WTC11 (cell line): Measurements from ENCODE around the gene ZDHHC18. TPM values are rescaled to one million over a fixed set of nuclear protein-coding genes. Genes with fewer than 3 reads are reported as not detected.
A peak's percentile ranks its signal among the peaks of the same experiment; 100 is the strongest.

ENCODE experiments used
- ATAC-seq: fragments of 200-7000 bp; cut with Tn5 transposase; 2 replicates; pipeline ENCODE4 v1.10.0; 2021; ENCODE audit warnings: mild to moderate bottlenecking, moderate library complexity
- CTCF ChIA-PET: fragments of 300-600 bp; sonication (Branson Sonifier 250); formaldehyde crosslinking; loops from one replicate; lab custom pipeline; 2021; ENCODE audit warnings: antibody characterized with exemption; lab: Charles Lee
- POLR2A ChIA-PET: fragments of 350-600 bp; sonication (Branson Sonifier 250); formaldehyde crosslinking; loops from one replicate; lab custom pipeline; 2021; ENCODE audit warnings: antibody characterized with exemption; lab: Charles Lee
- DNase-seq: peaks from one replicate; pipeline ENCODE4 v3.0.0; 2021; ENCODE audit warnings: low spot score
- H3K27ac Mint-ChIP-seq: 2 replicates; pipeline ENCODE4 v1.8.0; 2021; ENCODE audit warnings: mixed read lengths
- H3K27me3 Mint-ChIP-seq: 2 replicates; pipeline ENCODE4 v1.8.0; 2021; ENCODE audit warnings: low read depth, mild to moderate bottlenecking, moderate library complexity, mixed read lengths
- H3K36me3 Mint-ChIP-seq: 2 replicates; pipeline ENCODE4 v1.8.0; 2021; ENCODE audit warnings: mixed read lengths
- H3K4me1 Mint-ChIP-seq: 2 replicates; pipeline ENCODE4 v1.8.0; 2022; ENCODE audit warnings: mixed read lengths
- H3K4me3 Mint-ChIP-seq: 2 replicates; pipeline ENCODE4 v1.8.0; 2021; ENCODE audit warnings: mild to moderate bottlenecking, moderate library complexity, mixed read lengths
- H3K9me3 Mint-ChIP-seq: 2 replicates; pipeline ENCODE4 v1.8.0; 2021; ENCODE audit warnings: mixed read lengths
- AFF4 ChIP-seq: sonication (generic); formaldehyde crosslinking; IDR thresholded peaks from 2 replicates; pipeline ENCODE4 v1.8.1; 2023; ENCODE audit warnings: mild to moderate bottlenecking, missing genetic modification reagents, borderline replicate concordance
- AR ChIP-seq: fragments of 250-450 bp; sonication (Bioruptor Pico); IDR thresholded peaks from 2 replicates; pipeline ENCODE4 v1.9.0; 2021; ENCODE audit warnings: mild to moderate bottlenecking
- EMX1 ChIP-seq: fragments of 250-450 bp; sonication (Bioruptor Pico); IDR thresholded peaks from 2 replicates; pipeline ENCODE4 v1.8.0; 2021; ENCODE audit warnings: mild to moderate bottlenecking
- ERG ChIP-seq: fragments of 250-450 bp; sonication (Bioruptor Pico); IDR thresholded peaks from 2 replicates; pipeline ENCODE4 v1.8.0; 2021; ENCODE audit warnings: mild to moderate bottlenecking
- ETV6 ChIP-seq: sonication (generic); formaldehyde crosslinking; IDR thresholded peaks from 2 replicates; pipeline ENCODE4 v1.8.1; 2022; ENCODE audit warnings: mild to moderate bottlenecking, missing genetic modification reagents
- GABPB1 ChIP-seq: sonication (generic); formaldehyde crosslinking; IDR thresholded peaks from 2 replicates; pipeline ENCODE4 v1.8.1; 2023; ENCODE audit warnings: mild to moderate bottlenecking, missing genetic modification reagents
- JUN ChIP-seq: sonication (generic); formaldehyde crosslinking; IDR thresholded peaks from 2 replicates; pipeline ENCODE4 v1.8.0; 2023; ENCODE audit warnings: mild to moderate bottlenecking, missing genetic modification reagents
- KAT7 ChIP-seq: sonication (generic); formaldehyde crosslinking; IDR thresholded peaks from 2 replicates; pipeline ENCODE4 v1.8.1; 2023; ENCODE audit warnings: missing genetic modification reagents, mild to moderate bottlenecking, borderline replicate concordance
- MLX ChIP-seq: sonication (generic); formaldehyde crosslinking; IDR thresholded peaks from 2 replicates; pipeline ENCODE4 v1.8.1; 2023; ENCODE audit warnings: mild to moderate bottlenecking, missing genetic modification reagents, moderate library complexity
- NFE2L1 ChIP-seq: sonication (generic); formaldehyde crosslinking; IDR thresholded peaks from 2 replicates; pipeline ENCODE4 v1.8.1; 2023; ENCODE audit warnings: missing genetic modification reagents
- RORB ChIP-seq: fragments of 250-450 bp; sonication (Bioruptor Pico); IDR thresholded peaks from 2 replicates; pipeline ENCODE4 v1.9.0; 2021; ENCODE audit warnings: mild to moderate bottlenecking
- TEAD1 ChIP-seq: sonication (generic); formaldehyde crosslinking; IDR thresholded peaks from 2 replicates; pipeline ENCODE4 v1.8.0; 2022; ENCODE audit warnings: mild to moderate bottlenecking, missing genetic modification reagents
- USF2 ChIP-seq: sonication (generic); formaldehyde crosslinking; IDR thresholded peaks from 2 replicates; pipeline ENCODE4 v1.8.1; 2023; ENCODE audit warnings: mild to moderate bottlenecking, missing genetic modification reagents, moderate library complexity
- total RNA-seq: library from RNA; stranded (reverse); gene quantifications from 3 replicates; pipeline ENCODE4 v1.2.3, GENCODE V29; 2021
- TF ChIP-seq, protein P1 (sequence below): sonication (generic); formaldehyde crosslinking; IDR thresholded peaks from 2 replicates; pipeline ENCODE4 v1.8.0; 2023; ENCODE audit warnings: mild to moderate bottlenecking, missing genetic modification reagents

ZDHHC18 gene
- total RNA-seq, 1 experiment from 2014 or later, result 26.5 TPM

- peak overlapping the region; percentile 91 for H3K27ac Mint-ChIP-seq
- H3K4me1 Mint-ChIP-seq, result peaks cover 55% of the 10 kb centered on the region
- H3K27me3 Mint-ChIP-seq, result no peaks in the 10 kb centered on the region; the same call in 1 of the 2 replicates
- DNase-seq, result peak; percentile 35
- CTCF ChIA-PET, result interaction anchor here (1.0 to 1.3 kb wide), 4 partner anchors 25 to 186 kb away, joined by 3 to 4 read pairs (median 4); no protein-coding TSS in a partner anchor
- POLR2A ChIA-PET, result interaction anchor here (1.2 to 1.4 kb wide), 3 partner anchors 42 to 180 kb away, joined by 4 to 5 read pairs (median 4); no protein-coding TSS in a partner anchor
- H3K36me3 Mint-ChIP-seq, result peaks cover 25% of the 10 kb centered on the region
- H3K9me3 Mint-ChIP-seq, result no peaks in the 10 kb centered on the region
- H3K4me3 Mint-ChIP-seq, result no peak overlapping the region
- ATAC-seq, result peak; percentile 17
- TF ChIP-seq AFF4 (CRISPR knock-in tag) (no peak), JUN (no peak), GABPB1 (CRISPR knock-in tag) (0 out of 2 replicates have a peak, but pooled peaks have one; percentile 12), USF2 (CRISPR knock-in tag) (no peak), AR (CRISPR knock-in tag) (no peak), KAT7 (no peak), NFE2L1 (CRISPR knock-in tag) (no peak), EMX1 (CRISPR knock-in tag) (0 out of 2 replicates have a peak, but pooled peaks have one; percentile 43), MLX (CRISPR knock-in tag) (no peak), ETV6 (CRISPR knock-in tag) (0 out of 2 replicates have a peak, but pooled peaks have one; percentile 46), TEAD1 (CRISPR knock-in tag) (no peak), RORB (no peak), ERG (CRISPR knock-in tag) (no peak)
- TF ChIP-seq, protein P1, sequence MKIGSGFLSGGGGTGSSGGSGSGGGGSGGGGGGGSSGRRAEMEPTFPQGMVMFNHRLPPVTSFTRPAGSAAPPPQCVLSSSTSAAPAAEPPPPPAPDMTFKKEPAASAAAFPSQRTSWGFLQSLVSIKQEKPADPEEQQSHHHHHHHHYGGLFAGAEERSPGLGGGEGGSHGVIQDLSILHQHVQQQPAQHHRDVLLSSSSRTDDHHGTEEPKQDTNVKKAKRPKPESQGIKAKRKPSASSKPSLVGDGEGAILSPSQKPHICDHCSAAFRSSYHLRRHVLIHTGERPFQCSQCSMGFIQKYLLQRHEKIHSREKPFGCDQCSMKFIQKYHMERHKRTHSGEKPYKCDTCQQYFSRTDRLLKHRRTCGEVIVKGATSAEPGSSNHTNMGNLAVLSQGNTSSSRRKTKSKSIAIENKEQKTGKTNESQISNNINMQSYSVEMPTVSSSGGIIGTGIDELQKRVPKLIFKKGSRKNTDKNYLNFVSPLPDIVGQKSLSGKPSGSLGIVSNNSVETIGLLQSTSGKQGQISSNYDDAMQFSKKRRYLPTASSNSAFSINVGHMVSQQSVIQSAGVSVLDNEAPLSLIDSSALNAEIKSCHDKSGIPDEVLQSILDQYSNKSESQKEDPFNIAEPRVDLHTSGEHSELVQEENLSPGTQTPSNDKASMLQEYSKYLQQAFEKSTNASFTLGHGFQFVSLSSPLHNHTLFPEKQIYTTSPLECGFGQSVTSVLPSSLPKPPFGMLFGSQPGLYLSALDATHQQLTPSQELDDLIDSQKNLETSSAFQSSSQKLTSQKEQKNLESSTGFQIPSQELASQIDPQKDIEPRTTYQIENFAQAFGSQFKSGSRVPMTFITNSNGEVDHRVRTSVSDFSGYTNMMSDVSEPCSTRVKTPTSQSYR, result no peak
Observed at GRCh38 chr1:26784023-26784871, 42.2 kb upstream of the ZDHHC18 start.
